ENCODE measurements around the gene AIG1.
"Not testable (repeated sequence)": the region's sequence is repeated elsewhere in the genome, so short reads cannot be mapped to it uniquely, and the experiment has no call there.

The AIG1 gene

DNA sequence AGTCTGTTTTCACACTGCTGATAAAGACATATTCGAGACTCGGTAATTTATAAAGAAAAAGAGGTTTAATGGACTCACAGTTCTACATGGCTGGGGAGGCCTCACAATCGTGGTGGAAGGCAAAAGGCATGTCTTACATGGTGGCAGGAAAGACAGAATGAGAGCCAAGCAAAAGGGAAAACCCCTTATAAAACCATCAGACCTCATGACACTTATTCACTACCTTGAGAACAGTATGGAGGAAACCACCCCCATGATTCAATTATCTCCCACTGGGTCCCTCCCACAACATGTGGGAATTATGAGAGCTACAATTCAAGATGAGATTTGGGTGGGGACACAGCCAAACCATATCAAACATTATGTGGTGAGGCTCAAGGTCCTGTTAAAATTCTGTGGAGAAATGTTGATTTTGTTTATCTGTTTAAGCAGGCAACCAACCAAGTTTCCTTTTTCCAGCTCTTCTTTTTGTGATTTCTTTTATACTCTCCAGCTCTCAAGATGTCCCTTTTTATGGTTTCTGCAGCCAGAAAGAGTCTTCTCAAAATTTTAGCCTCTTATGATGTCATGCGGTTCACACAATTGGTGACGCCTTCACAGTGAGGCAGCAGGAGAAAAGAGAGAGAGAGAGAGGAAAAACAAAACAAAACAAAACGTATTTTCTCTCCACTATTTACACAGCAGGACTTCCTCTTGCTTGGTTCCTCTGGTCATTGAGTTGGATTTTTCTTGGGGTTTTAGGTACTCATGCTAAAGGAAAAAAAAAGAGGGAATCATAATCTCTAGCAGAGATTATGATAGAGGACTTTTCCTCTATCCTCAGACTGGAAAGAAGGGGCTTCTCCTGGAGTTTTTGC lies 18.0 kb downstream of the AIG1 start:
- DNase-seq (ENCODE audit: insufficient read length) (no peak), FAIRE-seq (no peak)
- no peak for TF ChIP-seq POLR2A (IDR thresholded peaks at IDR 0.05; ENCODE audit: low read depth, low read length)
- no peak for TF ChIP-seq TAF1 (IDR thresholded peaks at IDR 0.05; ENCODE audit: borderline replicate concordance, low read depth, low read length)
- no peak for TF ChIP-seq POLR2AphosphoS5 (IDR thresholded peaks at IDR 0.05; ENCODE audit: low read depth, low read length)

DNA sequence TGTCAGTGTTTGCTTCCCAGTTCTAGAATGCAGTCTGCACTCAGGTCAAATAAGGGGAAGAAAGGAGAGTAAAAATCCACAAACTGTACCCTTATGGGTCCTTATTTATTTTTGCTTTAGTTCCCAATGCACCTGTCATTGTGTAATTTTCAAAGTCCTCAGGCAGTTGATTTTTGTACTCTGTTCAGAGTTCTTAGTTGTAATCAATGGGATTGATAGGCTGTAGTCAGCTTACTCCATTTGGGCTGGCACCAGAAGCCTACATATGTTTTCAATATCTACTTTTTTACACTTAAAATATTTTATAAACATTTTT lies 18.6 kb downstream of the AIG1 start:
- DNase-seq (ENCODE audit: insufficient read length) = no peak
- no peak for FAIRE-seq
- no peak for TF ChIP-seq TAF1 (IDR thresholded peaks at IDR 0.05; ENCODE audit: borderline replicate concordance, low read depth, low read length)
- no peak for TF ChIP-seq POLR2AphosphoS5 (IDR thresholded peaks at IDR 0.05; ENCODE audit: low read depth, low read length)
- TF ChIP-seq POLR2A (IDR thresholded peaks at IDR 0.05; ENCODE audit: low read depth, low read length) = no peak

GRCh38 chr6:143082274-143082673 lies 21.6 kb downstream of the AIG1 start:
- FAIRE-seq; DNase-seq (ENCODE audit: insufficient read length): not testable (repeated sequence)

DNA sequence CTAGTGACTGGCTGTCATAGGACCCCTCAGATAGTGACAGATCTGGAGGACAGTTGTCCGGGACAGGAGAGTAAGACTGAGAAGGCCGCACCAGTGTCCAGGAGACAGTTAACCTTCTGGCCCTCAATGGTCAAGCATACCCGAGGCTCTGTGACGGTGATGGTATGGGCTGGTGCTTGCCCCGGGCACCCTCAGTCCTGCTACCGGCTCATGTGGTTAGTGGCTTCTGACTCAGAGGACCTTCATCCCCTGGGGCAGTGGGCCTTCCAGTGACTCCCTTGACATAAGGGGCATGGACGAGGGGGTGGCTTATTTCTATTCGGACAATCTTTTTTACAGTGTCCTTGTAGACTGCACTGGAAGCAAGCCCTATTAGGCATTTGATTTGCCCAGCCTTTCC lies 23.3 kb downstream of the AIG1 start:
- FAIRE-seq; DNase-seq (ENCODE audit: insufficient read length): not testable (repeated sequence)

DNA sequence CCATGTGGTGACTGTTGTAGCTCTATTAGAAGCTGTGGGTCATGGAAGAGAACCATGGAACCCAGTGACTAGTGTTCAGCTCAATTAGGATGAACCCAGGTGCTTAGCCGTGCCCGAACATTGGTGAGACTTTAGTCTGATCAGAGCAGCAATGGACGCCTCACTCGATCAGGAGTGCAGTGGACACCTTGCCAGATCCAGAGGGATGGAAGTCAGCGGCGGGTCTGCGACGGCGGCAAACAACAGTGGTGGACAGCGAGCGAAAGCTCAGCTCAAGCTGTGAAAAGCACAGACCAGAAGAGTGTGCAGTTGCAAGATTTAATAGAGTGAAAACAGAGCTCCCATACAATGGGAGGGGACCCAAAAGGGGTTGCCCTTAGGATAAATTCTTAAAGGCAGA lies 26.6 kb downstream of the AIG1 start:
- DNase-seq (ENCODE audit: insufficient read length); FAIRE-seq: not testable (repeated sequence)

- FAIRE-seq (no peak), DNase-seq (ENCODE audit: insufficient read length) (no peak)
- no peak for TF ChIP-seq POLR2AphosphoS5 (IDR thresholded peaks at IDR 0.05; ENCODE audit: low read depth, low read length)
- no peak for TF ChIP-seq POLR2A (IDR thresholded peaks at IDR 0.05; ENCODE audit: low read depth, low read length)
- TF ChIP-seq TAF1 (IDR thresholded peaks at IDR 0.05; ENCODE audit: borderline replicate concordance, low read depth, low read length) = no peak
These were observed 27.2 kb downstream of the AIG1 start for GRCh38 chr6:143087856-143088255.

DNA sequence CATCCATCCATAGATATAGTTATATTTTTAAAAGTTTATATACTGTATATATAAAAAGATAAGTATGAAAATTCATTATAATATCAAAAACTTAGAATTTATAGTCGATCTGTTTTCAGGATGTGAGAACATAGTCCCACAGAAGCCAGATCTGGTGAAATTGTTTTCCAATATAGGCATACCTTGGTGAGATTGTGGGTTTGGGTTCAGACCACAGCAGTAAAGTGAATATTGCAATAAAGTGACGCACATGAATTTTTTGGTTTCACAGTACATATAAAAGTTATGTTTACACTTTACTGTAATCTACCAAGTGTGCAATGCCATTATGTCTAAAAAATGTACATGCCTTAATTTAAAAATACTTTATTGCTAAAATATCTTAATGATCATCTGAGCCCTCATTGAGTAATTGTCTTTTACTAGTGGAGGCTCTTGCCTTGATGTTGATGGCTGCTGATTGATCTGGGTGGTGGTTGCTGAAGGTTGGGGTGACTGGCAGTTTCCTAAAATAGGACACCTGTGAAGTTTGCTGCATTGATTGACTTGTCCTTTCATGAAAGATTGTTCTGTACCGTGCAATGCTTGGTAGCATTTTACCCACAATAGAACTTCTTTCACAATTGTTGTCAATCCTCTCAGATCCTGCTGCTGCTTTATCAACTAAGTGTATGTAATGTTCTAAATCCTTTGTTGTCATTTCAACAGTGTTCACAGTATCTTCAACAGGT lies 29.8 kb downstream of the AIG1 start:
- TF ChIP-seq TAF1 (IDR thresholded peaks at IDR 0.05; ENCODE audit: borderline replicate concordance, low read depth, low read length) = no peak
- TF ChIP-seq POLR2A (IDR thresholded peaks at IDR 0.05; ENCODE audit: low read depth, low read length) = no peak
- TF ChIP-seq POLR2AphosphoS5 (IDR thresholded peaks at IDR 0.05; ENCODE audit: low read depth, low read length) = no peak
- FAIRE-seq = no peak
- no peak for DNase-seq (ENCODE audit: insufficient read length)

DNA sequence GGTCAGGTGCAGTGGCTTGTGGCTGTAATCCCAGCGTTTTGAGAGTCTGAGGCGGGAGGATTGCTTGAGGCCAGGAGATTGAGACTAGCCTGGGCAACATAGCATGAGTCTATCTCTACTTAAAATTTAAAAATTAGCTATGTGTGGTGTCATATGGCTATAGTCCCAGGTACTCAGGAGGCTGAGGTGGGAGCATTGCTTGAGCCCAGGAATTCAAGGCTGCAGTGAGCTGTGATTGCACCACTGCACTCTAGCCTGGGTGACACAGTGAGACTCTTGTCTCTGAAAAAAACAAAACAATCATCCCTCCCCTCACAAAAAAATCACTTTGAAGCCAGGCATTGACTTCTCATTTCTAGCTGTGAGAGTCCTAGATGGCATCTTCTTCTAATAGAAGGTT lies 32.1 kb downstream of the AIG1 start:
- DNase-seq (ENCODE audit: insufficient read length) = no peak
- no peak for TF ChIP-seq POLR2A (IDR thresholded peaks at IDR 0.05; ENCODE audit: low read depth, low read length)
- TF ChIP-seq POLR2AphosphoS5 (IDR thresholded peaks at IDR 0.05; ENCODE audit: low read depth, low read length) = no peak
- no peak for TF ChIP-seq TAF1 (IDR thresholded peaks at IDR 0.05; ENCODE audit: borderline replicate concordance, low read depth, low read length)
- FAIRE-seq = no peak

DNA sequence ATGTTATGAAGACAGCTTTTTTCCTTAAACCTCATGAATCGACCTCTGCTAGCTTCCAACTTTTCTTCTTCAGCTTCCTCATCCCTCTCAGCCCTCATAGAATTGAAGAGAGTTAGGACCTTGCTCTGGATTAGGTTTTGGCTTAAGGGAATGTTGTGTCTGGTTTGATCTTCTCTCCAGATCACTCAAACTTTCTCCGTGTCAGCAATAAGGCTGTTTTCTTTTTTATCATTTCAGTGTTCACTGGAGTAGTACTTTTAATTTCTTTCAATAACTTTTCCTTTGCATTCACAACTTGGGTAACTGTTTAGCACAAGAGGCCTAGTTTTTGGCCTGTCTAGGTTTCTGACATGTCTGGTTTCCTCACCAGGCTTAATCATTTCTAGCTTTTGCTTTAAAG lies 32.6 kb downstream of the AIG1 start:
- DNase-seq (ENCODE audit: insufficient read length) = no peak
- TF ChIP-seq TAF1 (IDR thresholded peaks at IDR 0.05; ENCODE audit: borderline replicate concordance, low read depth, low read length) = no peak
- TF ChIP-seq POLR2AphosphoS5 (IDR thresholded peaks at IDR 0.05; ENCODE audit: low read depth, low read length) = no peak
- TF ChIP-seq POLR2A (IDR thresholded peaks at IDR 0.05; ENCODE audit: low read depth, low read length) = no peak
- FAIRE-seq = no peak

DNA sequence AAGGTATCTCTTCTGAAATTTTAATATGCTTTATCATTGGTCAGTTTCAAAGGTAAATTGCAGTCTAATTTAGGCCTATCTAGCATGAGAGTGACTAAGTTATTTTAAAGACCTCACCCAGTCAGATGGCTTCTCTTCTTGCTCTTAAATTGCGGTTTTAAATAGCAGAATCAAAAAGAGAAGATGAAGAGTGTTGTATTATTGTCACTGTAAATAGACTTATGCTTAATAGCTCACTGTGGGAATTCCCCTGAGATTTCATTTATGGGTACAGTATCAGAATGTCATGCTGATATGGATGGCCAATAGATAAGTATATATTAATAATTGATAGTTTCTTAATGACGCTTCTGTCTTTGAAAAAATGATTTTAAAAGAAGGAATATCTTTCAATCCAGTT lies 35.7 kb downstream of the AIG1 start:
- TF ChIP-seq TAF1 (IDR thresholded peaks at IDR 0.05; ENCODE audit: borderline replicate concordance, low read depth, low read length) (no peak), POLR2AphosphoS5 (IDR thresholded peaks at IDR 0.05; ENCODE audit: low read depth, low read length) (no peak), POLR2A (IDR thresholded peaks at IDR 0.05; ENCODE audit: low read depth, low read length) (no peak)
- DNase-seq (ENCODE audit: insufficient read length) (no peak), FAIRE-seq (no peak)

DNA sequence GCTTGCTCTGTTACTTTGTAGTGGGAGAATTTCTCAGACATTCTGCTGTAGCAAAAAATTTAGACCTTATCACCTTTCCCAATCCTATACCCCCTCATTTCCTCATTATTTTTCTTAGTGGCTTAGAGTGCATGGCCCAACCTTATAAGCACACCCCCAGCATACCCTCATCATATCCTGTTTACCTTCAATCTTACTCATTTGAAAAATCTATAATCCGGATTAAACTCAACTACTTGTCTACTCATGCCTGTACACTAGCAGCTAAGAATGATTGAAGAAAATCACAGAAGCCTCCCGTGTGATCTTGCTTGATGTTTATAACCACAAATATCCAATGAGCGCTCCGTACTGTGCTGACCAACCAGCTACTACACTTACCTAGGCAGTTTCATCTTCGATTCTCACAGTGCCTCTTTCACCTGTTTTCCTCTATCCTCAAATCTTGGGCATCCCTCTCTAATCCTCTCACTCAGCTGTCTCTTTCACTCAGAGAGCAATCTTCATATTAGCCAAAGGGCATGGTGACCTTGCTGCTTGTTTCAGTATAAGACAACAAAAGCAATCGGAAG lies 36.6 kb downstream of the AIG1 start:
- TF ChIP-seq POLR2AphosphoS5 (IDR thresholded peaks at IDR 0.05; ENCODE audit: low read depth, low read length) = no peak
- TF ChIP-seq TAF1 (IDR thresholded peaks at IDR 0.05; ENCODE audit: borderline replicate concordance, low read depth, low read length) = no peak
- TF ChIP-seq POLR2A (IDR thresholded peaks at IDR 0.05; ENCODE audit: low read depth, low read length) = no peak
- no peak for DNase-seq (ENCODE audit: insufficient read length)
- no peak for FAIRE-seq

GRCh38 chr6:143098054-143098671 lies 37.5 kb downstream of the AIG1 start:
- FAIRE-seq (peak; percentile 78), DNase-seq (ENCODE audit: insufficient read length) (no peak)
- TF ChIP-seq POLR2A (IDR thresholded peaks at IDR 0.05; ENCODE audit: low read depth, low read length) (no peak), TAF1 (IDR thresholded peaks at IDR 0.05; ENCODE audit: borderline replicate concordance, low read depth, low read length) (no peak), POLR2AphosphoS5 (IDR thresholded peaks at IDR 0.05; ENCODE audit: low read depth, low read length) (no peak)

Data from GM12892 (cell line).